Tibial nerve (tissue), 3 donors: ENCODE measurements around the gene GAB3.

Experiments used
- CTCF ChIP-seq, 5 experiments: fragments of 200-600 bp in 3 of 5; fragments of 450-650 bp in 2 of 5; sonication (generic) in 3 of 5; IDR thresholded peaks; one replicate each; pipeline ENCODE4 v1.5.1; 2016 to 2019; ENCODE audit warnings: antibody characterized with exemption in 5 of 5, mild to moderate bottlenecking in 3 of 5, moderate library complexity in 2 of 5
- POLR2A ChIP-seq, 2 donors: fragments of 450-650 bp; IDR thresholded peaks; one replicate each; pipeline ENCODE4 v1.6.1; 2017; ENCODE audit warnings: antibody characterized with exemption in 2 of 2, mild to moderate bottlenecking in 2 of 2, moderate library complexity in 2 of 2

- TF ChIP-seq CTCF (IDR thresholded peaks at IDR 0.05): no peak
- TF ChIP-seq POLR2A (IDR thresholded peaks at IDR 0.05): no peak
These were observed 93.6 kb downstream of the GAB3 start for GRCh38 chrX:154657226-154657805.
